ENCODE measurements around the gene STXBP6.

- TF ChIP-seq CTCF (IDR thresholded peaks at IDR 0.05) (no peak), POLR2A (IDR thresholded peaks at IDR 0.05) (no peak)
Observed at GRCh38 chr14:24858684-24859083, 191.3 kb downstream of the STXBP6 start.

Data from uterus (tissue), 2 donors.